ENCODE results near the gene PITPNB.

The PITPNB gene

DNA sequence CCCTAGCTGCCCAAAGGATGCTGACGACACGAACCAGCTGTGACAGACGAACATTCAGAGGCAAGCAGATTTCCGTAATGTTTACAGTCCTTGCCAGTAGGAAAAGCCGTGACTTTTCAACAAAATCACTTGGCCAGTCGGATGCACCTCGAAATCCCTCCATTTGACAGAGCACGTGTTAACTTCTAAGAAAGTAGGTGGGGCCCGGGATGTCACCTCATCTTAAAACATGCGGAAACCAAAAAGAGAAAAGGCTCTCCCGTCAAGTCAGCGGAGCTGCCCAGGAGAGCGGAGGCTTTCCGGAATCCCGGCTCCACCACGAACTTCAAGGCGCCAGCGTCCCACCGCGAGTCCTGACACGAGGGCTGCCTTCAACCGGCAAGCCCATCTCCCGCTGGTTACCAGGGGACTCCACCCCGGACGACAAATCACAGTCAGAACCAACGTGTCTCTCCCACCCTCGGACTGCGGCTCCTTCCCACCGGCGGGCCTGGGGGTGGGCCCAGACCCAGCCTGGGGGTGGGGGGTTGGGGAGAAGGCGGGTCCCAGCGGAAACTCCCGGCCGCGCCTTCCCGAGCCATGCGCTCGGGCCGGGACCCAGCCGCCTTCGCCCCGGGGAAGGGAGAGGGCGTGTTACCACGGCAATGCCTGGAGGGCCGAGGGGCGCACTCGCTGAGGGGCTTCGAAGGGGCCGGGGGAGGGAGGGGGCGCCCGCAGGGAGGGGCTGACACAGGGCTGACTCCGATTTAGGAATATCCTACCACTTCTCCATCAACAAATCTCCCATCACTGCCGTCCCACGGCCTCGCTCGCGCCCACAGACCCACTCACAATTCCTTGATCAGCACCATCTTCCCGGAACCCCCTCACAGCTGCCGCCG is 475 bp downstream of the PITPNB start:
- peak; percentile 52 for DNase-seq

DNA sequence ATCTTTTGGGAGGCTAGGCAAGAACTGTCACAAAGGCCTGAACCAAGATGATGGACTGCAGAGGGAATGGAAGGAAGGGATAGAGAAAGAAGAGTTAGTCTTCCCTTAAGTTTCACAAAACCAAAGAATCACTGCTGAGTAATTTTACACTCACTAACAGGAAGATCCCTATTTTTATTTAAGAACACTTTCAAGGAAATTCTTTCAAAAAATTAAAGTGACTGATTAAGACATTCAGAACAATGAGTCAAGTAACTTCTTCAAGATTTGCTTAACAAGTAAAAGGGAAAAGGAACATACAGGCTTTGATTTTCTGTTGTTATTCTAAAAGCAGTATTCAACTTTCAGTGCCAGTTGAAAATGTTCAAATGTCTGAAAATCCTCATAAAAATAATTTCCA is 3.1 kb downstream of the PITPNB start:
- no peak for DNase-seq

DNA sequence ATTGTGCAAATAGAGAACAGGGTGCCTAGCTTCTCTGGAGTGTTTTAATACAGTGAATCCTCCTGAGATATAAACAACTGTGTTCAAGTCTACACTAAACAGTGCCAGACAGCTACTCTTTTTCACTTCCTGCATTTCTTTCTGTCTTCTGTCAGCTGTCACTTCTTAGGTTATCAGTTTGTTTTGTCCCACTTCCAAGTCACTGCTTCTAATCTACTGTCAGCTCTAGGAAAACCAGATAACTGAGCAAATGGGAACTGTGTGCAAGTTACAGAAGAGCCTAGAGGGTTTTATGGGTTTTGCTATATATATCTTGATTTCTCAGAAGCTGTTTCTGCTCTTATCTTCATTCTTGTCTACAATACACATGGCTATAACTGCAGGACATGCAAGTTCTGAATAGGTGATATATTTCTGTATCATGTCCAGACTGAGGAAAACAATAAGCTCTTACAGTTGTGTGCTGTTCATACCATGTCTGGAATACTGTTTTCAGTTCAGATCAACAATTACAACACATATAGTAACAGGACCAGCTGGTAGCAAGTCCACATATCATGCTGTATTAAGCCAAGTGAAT is 5.8 kb downstream of the PITPNB start:
- DNase-seq: no peak

GRCh38 chr22:27912101-27912500 is 7.0 kb downstream of the PITPNB start:
- DNase-seq: no peak

DNA sequence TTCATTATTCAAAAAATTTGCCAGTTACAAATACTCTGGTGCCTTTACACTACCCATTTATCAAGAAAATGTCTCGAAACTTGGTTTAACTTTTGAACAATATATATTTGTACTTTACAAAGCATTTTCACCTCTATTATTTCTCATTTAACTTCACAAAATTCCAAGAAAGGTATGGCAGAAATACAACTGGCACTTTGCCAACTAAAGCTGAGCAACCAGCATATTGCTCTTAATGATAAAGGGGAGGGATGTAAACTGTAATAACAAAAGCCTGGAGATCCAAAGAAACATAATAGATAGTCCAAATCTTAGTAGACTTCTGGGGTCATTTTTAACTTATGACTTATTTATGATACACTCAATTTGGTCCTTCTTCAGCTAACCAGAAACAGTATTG is 7.7 kb downstream of the PITPNB start:
- no peak for DNase-seq

DNA sequence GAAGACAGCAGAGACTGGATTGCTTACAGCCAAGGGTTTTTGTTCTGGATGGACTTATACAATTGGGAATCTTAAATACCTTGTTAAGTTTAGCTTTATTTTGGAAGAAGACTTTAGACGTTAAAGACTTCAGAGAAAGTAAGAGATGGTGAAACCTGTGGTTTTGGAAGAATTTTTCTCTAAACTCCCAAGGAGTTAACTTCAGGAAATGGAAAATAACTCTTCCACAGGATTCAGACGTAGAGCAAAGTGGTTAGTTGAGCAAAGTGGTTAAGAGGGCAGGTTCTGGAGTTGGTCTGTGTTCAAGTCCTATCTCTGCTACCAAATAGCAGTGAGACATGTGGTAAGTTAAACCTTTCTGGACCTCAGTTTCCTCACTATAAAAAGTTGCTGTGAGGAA is 12.8 kb downstream of the PITPNB start:
- no peak for DNase-seq

DNA sequence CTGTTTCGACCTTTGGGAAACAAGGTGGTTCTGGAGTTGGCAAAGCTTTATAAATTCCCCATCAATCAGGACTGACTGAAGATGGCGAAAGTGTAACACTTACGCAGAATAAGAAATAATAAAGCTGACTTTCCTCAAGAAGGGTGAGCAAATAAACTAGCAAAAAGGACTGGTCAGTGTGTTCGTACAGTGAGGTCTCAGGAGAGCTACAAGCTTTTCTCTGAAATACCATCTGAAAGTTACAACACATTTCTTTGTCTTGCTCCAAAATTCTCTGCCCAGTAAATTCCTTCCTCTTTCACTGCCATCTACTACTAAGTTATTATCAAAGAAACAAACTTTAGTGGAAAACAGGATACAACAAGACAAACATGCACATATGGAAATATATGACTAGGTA is 13.4 kb downstream of the PITPNB start:
- no peak for DNase-seq

- no peak for DNase-seq
Measured at GRCh38 chr22:27903805-27904473, 15.1 kb downstream of the PITPNB start.

- no peak for DNase-seq
Measured at GRCh38 chr22:27900153-27900552, 18.9 kb downstream of the PITPNB start.

- no peak for DNase-seq
Measured at GRCh38 chr22:27896245-27896644, 22.8 kb downstream of the PITPNB start.

GRCh38 chr22:27895600-27895999 is 23.5 kb downstream of the PITPNB start:
- no peak for DNase-seq

GRCh38 chr22:27892811-27893210 is 26.2 kb downstream of the PITPNB start:
- no peak for DNase-seq

GRCh38 chr22:27892064-27892463 is 27.0 kb downstream of the PITPNB start:
- DNase-seq: no peak

DNA sequence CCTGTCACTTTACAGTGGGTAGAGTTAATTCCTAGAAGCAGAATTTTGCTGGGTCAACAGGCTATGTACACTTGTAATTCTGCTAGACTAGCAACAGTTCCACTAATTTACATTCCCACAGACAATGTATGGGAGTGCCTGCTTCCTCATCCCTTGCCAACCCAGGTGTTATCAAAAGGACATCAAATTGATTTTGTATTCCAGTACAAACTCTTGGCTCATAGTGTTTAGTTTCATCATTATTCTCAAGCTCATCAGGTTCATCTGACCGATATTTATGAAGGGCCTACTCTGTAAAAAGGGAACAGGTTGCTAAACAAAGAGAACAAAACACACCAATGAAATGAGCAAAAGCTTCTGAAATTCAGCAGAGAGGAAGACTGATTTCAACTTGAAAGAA is 30.7 kb downstream of the PITPNB start:
- no peak for DNase-seq

- DNase-seq: no peak
Measured at GRCh38 chr22:27886843-27887151, 32.3 kb downstream of the PITPNB start.

GRCh38 chr22:27885977-27886842 is 32.8 kb downstream of the PITPNB start:
- DNase-seq: peak; percentile 40

DNA sequence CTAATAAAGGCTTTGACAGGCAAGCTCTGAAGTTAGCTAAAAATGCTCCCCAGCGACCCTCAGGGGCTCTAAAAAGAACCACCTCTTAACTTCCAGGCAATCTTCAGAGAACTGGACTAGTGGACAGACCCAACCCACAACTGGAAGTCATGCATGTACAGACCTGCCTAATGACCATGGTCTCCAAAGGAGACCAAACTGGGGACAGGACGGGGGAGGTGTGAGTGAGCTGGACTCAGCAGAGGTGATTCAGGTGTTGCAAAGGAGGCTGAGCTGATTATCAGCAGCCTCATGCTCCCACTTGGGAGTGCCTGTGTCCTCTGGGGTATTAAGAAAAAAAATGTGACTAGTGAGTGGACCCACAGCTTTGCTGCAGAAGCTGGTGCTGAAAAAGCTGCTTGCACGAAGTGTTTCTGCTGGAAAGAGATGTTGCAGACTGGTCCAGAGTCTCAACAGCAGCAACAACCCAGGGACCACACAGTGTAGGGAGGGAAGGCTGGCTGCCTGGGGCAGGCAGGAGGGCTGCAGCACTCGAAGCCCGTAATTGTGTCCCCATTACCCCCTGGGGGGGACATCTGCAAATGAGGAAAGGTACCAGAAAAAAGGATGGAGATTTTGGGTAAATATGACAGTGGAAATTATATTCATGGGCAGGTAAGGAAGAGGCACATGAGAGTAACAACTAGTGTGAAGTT is 35.3 kb downstream of the PITPNB start:
- DNase-seq: no peak

DNA sequence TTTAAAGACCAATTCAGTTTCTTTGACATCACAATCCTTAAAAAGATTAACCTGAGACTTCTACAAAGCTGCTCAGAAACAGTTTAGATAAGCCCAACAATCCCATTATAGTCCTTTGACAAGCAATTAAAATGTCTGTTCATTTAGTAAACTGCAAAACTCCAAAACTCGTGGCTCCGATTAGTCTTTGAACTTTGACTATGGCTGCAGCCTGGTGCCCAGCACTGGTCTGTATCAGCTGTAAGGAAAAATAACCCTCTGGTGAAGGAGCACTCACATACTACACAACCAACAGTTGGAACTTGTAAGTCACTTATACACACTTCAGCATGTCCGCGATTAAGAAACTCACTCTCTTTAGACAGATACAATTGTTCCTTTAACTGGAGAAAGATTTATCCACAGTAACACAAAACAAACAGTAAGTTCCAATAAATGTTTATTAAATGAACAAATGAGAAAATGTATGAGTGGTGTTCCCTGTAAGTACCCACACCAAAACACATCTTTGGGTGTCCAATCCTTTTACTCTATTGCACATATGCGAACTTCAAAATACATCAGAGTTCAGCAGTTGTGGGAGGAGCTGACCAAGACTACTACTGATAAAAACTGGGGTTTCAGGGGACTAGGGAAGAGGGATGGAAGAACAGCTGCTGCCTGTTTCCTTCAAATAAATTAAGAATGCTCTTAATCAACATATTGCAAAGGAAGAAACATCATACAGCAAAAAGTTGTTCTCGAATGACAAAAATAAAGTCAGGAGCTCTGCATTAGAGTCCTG is 36.4 kb downstream of the PITPNB start:
- DNase-seq: no peak

GRCh38 chr22:27881421-27881820 is 37.6 kb downstream of the PITPNB start:
- no peak for DNase-seq

DNA sequence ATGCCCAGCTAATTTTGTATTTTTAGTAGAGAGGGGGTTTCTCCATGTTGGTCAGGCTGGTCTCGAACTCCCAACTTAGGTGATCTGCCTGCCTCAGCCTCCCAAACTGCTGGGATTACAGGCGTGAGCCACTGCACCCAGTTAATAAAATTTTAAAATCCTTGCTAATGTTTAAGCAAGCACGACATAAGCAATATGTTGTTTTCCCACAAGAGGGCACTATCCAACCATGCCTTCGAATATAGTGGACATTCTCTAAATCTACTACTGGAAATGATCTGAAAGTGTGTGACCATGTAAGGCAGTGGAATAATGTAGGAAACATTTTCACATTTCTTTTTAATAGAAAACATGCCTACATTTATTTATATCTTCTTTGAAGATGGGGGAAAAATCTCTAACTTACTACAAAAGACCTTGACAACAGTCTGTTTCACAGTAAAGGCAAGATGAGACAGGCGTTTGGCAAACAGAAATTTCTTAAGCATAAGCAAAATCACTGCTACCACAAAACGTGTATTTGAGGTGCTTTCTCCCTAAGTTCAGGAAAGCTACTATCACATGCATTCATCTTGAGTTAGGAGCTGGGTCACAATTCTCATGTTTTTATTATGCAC is 38.2 kb downstream of the PITPNB start:
- no peak for DNase-seq

- no peak for DNase-seq
Measured at GRCh38 chr22:27879923-27880322, 39.1 kb downstream of the PITPNB start.

All from activated naive CD4-positive, alpha-beta T cell treated with anti-CD3 and anti-CD28 coated beads, Interleukin-2, amount 50 U/mL, for 16 hours (primary cell).